ENCODE measurements around the gene SMS.

- TF ChIP-seq, protein P1, sequence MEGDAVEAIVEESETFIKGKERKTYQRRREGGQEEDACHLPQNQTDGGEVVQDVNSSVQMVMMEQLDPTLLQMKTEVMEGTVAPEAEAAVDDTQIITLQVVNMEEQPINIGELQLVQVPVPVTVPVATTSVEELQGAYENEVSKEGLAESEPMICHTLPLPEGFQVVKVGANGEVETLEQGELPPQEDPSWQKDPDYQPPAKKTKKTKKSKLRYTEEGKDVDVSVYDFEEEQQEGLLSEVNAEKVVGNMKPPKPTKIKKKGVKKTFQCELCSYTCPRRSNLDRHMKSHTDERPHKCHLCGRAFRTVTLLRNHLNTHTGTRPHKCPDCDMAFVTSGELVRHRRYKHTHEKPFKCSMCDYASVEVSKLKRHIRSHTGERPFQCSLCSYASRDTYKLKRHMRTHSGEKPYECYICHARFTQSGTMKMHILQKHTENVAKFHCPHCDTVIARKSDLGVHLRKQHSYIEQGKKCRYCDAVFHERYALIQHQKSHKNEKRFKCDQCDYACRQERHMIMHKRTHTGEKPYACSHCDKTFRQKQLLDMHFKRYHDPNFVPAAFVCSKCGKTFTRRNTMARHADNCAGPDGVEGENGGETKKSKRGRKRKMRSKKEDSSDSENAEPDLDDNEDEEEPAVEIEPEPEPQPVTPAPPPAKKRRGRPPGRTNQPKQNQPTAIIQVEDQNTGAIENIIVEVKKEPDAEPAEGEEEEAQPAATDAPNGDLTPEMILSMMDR (IDR thresholded peaks at IDR 0.05), result no peak
- TF ChIP-seq POLR2AphosphoS5 (IDR thresholded peaks at IDR 0.05) (no peak), POLR2A (IDR thresholded peaks at IDR 0.05) (no peak)
Observed at GRCh38 chrX:21978346-21978745, 37.8 kb downstream of the SMS start.
